PC-9 (cell line): ENCODE measurements around the gene TBCK.

ENCODE experiments used
- EZH2 ChIP-seq: fragments of 200-600 bp; sonication (generic); IDR thresholded peaks from 2 replicates; pipeline ENCODE4 v1.8.0; 2017; ENCODE audit warnings: antibody characterized with exemption, low read depth
- TF ChIP-seq, protein P1 (sequence below): fragments of 200-600 bp; sonication (generic); conservative IDR thresholded peaks from 2 replicates; pipeline ENCODE4 v1.6.1; 2017; ENCODE audit warnings: mixed run types, antibody characterized with exemption, mild to moderate bottlenecking, moderate library complexity

DNA sequence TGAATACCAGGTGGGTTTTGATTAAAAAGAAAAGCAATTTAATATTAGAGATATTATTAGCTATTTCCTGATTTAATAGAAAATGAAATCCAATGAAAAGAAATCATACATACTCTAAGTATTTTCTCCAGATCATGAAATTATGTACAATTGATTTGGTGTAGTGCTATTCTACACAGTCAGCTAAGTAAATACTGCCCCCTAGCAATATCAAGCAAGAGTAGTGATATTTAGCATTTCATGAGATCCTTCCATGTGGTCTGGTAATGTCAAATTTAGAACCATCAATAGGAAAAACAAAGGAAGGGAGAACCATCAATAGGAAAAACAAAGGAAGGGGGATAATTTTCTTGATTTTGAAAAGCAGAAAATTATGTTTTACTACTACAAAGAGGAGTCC, 114.6 kb downstream of the TBCK start:
- TF ChIP-seq, protein P1, sequence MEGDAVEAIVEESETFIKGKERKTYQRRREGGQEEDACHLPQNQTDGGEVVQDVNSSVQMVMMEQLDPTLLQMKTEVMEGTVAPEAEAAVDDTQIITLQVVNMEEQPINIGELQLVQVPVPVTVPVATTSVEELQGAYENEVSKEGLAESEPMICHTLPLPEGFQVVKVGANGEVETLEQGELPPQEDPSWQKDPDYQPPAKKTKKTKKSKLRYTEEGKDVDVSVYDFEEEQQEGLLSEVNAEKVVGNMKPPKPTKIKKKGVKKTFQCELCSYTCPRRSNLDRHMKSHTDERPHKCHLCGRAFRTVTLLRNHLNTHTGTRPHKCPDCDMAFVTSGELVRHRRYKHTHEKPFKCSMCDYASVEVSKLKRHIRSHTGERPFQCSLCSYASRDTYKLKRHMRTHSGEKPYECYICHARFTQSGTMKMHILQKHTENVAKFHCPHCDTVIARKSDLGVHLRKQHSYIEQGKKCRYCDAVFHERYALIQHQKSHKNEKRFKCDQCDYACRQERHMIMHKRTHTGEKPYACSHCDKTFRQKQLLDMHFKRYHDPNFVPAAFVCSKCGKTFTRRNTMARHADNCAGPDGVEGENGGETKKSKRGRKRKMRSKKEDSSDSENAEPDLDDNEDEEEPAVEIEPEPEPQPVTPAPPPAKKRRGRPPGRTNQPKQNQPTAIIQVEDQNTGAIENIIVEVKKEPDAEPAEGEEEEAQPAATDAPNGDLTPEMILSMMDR, result peak; percentile 52
- no peak for TF ChIP-seq EZH2
